LHCN-M2 (cell line): ENCODE results near the gene TPH2. TPM values are rescaled to one million over a fixed set of nuclear protein-coding genes. Genes with fewer than 3 reads are reported as not detected.

Source experiments
- DNase-seq: peaks from one replicate; pipeline ENCODE4 v3.0.0-alpha.2; 2012; ENCODE audit warnings: low read depth
- polyA plus RNA-seq: library from polyadenylated mRNA; unstranded; fragments of >200 nt; gene quantifications from one replicate; pipeline ENCODE4 v1.2.1, GENCODE V29; 2012; ENCODE audit warnings: missing spikeins
- total RNA-seq: library from RNA; depleted of rRNA; stranded (reverse); fragments of >200 nt; gene quantifications from 2 replicates; pipeline ENCODE4 v1.2.3, GENCODE V29; 2014; rRNA removed

The TPH2 gene
- total RNA-seq, result not detected in 2 replicates
- polyA plus RNA-seq, result not detected

DNA sequence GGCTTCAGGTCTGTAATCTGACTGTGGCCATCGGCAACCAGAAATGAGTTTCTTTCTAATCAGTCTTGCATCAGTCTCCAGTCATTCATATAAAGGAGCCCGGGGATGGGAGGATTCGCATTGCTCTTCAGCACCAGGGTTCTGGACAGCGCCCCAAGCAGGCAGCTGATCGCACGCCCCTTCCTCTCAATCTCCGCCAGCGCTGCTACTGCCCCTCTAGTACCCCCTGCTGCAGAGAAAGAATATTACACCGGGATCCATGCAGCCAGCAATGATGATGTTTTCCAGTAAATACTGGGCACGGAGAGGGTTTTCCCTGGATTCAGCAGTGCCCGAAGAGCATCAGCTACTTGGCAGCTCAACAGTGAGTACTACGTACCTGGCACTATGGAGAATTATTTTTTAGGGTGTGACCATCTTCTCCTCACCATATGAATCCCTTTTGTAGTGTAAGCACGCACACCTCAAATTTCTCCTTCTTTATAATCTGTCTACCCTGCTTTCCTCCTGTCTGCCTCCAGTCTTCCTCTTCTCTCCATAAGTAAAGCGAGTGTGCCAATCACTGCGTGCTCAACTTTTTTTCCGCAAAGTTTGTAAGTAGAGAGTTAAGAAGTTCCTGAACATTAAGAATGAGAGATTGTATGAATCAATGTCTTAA lies at the start of gene TPH2:
Gene TPH2 (plus strand): TSS at position 118 of the 658 bp plus-strand sequence. CDS start 142 bp downstream, at position 260.
- peak; percentile 59 for DNase-seq

DNA sequence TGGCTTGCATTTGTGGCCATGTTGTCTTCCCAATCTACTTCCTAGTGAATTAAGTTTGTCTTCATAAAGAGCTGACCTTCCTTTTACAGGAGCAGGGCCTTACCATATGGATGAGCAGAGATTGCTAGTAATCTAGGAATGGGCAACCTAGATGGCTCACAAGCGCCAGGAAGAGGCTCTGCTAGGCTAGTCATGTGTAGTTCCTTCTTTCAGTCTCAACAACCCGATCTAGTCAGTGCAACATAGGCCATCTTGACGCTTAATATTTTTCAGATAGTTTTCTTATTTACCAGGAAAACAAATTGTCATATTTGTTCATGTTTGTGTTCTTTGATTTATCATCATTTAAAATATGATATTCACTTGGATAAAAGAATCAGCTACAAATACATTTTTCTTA lies 48.2 kb upstream of the TPH2 start:
- no peak for DNase-seq

DNA sequence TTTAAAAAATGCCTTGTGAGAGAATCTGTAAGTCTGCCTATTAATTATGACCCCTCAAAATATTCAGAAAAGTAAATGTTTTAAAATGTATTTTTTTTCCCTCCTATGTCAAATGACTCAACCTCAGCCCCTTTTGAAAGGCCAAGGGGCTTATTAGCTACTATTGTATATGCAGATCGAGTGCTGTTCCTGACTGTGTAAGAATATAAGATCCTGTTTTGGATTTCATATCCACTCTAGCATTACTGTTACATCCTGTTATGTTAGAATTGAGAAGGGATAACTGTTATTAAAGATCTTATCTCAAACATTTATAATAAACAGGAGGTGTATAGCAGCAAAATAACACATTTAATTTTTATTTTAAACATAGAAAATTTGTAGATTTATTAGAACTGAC lies 46.6 kb upstream of the TPH2 start:
- no peak for DNase-seq

DNA sequence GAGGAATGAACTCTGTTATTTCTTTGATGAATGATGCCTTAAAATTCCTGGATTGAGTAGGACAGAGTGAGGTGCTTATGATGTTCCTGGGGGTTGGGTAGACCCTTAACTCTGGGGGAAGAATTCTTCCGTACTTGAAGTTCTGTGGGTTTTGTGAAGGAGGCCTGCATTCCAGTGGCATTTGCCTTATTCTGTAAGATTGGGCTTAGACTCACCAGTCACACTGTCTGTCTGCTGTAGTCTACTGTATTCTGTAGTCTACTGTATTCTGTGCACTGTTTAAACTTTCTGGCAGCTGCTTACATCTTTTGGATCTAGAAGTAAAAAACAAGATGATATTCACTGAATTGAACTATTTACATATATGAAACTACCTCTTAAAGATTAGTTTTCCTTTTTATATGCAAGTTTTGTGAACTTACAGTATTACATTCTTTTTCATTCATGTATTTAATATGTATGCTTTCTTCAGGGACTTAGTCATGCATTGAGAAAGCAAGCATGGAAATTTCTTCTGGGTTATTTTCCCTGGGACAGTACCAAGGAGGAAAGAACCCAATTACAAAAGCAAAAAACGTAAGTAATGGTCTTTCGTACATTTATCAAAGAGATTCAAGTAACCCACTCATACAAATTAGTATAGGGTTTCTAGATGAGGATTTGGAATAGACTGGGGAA lies 42.3 kb upstream of the TPH2 start:
- no peak for DNase-seq

DNA sequence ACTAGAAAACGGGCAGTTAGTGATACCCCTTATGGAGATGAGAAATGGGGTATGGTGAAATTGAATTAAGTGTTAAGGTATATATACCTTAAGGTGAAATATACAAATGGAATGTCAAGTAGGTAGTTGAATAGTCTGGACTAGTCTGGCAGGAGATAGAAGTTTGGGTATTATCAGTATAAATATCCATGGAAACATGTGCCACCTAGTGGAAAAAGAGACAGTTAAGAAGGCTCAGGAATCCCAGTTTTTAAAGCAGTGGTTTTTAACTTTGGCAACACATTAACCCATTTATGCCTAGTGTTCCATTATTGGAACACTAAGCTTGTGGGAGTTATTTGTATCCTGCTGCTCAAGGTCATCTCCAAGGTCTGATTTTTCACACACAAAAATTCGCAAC lies 38.6 kb upstream of the TPH2 start:
- peak; percentile 9 for DNase-seq

DNA sequence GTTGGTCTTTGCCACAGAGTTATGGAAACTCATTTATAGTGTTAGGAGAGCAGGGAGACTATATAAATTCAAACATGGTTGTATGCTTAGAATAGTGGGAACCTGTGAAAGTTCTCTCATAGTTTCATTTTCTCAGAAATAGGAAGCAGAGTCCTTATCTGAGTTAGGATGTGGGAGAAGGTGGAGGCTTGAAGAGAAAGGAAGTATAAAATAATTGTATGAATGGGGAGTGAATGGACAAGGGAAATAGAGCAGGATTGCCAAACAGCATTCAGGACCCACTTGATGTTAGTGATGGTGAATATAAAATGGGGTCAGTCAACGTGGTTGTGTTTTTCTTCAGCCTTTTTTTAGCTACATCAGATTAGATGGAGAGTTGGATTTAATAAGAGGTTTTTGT lies 34.0 kb upstream of the TPH2 start:
- DNase-seq, result no peak

DNA sequence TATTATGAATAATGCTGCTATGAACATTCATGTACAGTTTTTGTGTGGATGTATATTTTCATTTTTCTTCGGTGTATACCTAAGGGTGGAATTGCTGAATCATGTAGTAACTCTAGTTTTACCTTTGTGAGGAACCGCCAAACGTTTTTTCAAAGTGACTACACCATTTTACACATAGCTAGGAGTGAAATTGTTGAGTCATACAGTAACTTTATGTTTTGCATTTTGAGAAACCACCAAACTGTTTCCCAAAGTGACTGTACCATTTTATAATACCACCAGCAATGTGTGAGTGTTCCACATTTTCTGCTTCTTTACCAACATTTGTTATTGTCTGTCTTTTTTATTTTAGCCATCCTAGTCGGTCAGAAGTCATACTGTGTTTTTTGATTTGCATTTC lies 3.1 kb upstream of the TPH2 start:
- peak; percentile 8 for DNase-seq

DNA sequence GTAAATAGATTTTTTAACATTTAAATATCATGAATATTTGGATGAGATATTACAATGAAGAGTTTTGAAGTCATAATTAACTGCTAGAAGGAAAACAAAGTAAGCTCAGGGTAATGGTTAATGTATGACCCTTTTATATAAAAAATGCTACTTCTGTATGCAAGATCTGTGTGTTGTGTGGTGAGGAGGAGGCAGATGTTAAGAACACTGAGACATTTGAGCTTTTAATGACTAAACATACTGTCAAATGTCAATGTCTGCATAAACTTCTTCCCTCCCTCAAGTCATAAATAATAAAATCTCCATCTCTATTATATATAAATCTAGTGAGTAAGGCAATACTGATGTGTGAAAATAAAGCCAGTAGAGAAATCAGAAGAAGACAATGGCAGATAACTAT lies 1.4 kb downstream of the TPH2 start:
- DNase-seq, result no peak

DNA sequence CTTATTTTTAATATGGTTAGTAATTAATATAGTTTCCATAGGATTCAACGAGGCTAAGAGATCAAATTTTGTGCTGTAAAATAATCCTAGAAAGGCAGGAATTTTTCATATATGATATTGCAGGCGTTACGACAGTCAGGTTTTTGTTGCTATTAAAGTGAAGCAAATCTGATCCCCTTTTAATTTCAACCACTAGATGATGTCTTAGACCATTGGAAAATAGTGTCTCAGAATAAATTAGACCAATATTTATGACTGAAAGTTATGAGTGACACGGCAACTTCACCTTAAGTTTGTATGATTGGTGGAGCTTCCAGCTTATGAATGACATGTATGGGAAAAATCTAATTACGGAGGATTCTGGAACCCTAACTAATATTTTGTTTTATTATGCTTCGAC lies 2.5 kb downstream of the TPH2 start:
- no peak for DNase-seq

DNA sequence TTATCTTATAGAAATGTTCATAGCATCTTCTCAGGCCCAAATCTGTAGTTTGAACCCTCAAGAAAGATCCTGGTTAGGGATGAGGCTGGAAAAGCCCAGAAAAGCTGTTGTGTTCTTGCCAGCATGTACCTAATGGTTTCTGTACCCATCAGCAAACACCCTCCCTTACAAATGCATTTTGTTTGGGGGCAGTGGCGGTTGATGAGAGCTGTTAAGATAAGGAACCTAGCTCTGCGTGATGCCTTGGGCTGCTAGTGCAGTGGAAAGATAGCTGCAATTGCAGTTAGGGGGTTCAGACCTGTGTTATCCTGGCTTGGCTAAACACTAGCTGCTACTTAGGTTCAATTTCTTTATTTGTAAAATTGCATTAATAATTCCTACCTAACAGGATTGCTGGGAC lies 3.6 kb downstream of the TPH2 start:
- DNase-seq, result no peak

DNA sequence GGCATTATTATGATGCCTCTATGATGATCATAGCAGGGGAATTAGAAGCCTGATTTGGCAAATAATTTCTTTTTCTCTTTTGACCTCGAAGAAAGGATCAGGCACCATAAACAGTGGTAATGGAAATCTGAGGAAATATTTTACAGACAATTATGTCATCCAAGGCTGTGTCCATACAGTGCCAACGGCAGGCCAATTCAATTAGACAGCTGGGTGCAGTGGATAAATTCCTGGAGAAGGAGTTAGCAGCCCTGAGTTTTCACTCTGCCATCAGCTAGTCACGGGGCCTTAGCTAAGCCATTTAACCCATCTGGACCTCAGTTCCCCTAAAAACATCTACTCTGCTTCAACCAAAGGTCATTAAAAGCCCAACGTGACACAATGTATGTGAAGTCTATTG lies 4.1 kb downstream of the TPH2 start:
- no peak for DNase-seq

DNA sequence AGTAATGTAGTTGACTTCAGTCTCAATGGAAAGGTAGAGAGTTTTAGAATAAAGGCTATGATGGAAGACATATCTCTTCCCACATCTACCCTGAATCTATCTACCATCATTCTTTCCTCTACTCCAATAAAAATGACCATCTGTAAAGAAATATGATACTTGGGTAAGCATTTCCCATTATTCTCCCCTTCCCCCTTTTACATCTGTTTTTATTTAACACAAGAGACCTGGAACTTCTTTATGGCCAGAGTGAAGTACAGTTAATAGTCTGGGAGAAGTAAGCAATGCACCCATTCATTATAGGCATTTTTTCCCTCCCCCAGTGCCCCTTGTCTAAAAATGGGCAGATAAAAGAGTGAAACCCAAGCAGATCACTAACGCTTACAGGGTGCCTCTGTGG lies 6.5 kb downstream of the TPH2 start:
- DNase-seq, result no peak

DNA sequence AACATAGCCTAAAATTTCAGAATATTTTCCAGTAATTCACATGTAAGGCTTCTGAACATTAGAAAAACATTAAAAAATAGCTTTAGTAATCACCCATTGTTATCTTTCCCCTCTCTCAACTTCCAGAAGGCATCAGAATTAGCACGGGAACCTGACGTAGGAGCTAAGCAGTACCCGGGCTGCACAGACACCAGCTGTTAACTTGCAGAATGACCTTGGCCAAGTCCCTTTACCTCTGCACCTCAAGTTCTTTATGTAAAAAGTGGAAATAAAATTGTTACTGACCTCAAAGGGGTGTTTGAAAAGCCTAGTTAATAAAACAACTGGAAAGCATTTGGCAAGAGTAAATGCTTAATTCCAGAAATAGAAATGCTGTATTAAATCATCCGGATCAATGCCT lies 7.2 kb downstream of the TPH2 start:
- no peak for DNase-seq

DNA sequence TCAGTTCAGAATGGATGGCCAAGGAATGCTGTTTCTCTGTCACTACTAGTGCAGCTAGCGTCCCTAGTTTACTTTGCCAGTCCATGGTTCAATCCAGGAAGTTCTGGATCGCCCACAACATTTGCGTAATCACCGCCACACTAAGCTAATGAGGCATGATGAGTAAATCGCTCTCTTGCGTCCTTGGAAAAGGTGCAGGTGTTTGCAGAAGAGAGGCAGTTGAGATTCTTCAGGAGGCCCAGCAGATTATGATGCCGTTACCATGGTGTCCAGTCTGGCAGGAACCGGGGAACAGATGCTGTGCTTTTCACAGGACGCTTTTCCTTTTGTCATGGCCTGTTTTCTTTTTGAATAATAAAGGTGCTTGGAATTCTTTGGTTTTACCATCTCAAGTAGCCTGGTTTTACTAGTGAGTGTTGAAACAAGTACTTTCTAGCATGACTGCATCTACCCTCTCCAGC lies 9.0 kb downstream of the TPH2 start:
- DNase-seq, result peak; percentile 13

DNA sequence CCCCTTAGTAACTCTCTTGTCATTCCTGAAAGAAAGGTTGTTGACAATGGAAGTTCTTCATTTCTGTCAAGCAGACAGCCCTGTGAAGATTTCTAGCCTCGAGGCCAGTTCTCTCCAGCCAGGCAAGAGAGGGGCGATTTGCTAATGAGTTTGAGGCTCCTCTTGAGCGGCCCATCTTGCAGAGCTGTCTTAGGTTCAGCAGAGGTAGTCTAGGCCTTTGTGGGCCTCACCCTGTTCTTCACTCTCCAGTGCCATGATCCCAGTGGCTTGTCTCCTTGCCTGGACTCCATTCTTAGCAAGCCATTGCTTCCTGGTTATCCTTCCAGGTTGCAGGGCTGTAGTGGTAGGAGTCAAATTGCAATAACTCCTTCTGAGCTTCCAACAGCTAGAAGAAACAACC lies 9.7 kb downstream of the TPH2 start:
- DNase-seq, result no peak

DNA sequence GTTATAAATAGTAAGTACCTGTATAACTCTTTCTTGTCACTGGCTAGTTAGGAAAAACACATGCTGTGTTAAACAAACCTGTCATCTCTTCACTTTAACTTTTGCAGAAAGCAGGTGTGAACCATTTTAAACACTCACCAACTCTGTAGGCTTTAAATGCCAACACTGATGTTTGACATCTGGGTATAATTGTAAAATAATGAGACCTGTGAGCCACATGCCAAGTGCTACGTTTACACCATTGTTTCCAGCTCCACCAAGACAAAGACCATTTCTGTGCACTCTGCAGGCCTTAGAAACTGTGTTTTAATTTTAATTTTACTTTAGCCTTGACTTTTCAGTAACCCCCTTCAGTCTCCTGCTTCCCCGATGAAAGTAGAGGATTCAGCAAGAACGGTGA lies 11.0 kb downstream of the TPH2 start:
- DNase-seq, result no peak

DNA sequence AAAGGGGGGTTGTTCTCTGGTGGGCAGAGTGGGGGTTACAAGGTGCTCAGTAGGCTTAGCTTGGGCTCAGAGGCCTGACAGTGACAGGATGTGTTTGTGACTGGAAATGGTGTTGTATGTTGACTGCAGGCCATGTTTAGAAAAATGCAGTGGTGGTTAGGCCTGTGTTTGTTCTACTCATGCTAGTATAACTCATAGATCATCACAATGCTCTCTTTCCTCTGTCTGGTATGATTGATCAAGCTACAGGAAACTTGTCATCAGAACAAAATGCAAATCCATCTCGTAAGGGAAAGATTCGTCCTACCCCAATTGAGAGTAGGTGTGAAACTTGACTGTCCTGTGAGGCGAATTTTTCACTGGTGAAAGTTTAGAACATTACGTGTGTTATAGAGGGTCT lies 11.8 kb downstream of the TPH2 start:
- no peak for DNase-seq

DNA sequence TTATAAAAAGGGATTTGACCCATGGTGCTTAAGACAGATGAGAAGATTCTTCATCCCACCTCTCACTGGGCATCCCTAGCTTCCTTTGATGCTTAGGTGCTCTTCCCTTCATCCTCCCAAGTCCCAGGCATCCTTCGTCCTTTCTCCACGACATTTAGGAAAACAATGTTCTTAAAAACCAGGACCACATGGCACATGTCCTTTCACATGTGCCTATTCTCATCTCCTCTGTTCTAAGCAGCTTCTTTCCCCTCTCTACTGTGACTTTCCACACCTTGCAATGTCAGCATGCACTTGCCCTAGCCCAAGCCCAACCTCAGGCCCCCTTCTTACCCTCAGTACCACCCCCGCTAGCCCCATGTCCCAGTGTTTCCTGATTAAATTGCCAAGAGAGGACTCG lies 12.2 kb downstream of the TPH2 start:
- no peak for DNase-seq

DNA sequence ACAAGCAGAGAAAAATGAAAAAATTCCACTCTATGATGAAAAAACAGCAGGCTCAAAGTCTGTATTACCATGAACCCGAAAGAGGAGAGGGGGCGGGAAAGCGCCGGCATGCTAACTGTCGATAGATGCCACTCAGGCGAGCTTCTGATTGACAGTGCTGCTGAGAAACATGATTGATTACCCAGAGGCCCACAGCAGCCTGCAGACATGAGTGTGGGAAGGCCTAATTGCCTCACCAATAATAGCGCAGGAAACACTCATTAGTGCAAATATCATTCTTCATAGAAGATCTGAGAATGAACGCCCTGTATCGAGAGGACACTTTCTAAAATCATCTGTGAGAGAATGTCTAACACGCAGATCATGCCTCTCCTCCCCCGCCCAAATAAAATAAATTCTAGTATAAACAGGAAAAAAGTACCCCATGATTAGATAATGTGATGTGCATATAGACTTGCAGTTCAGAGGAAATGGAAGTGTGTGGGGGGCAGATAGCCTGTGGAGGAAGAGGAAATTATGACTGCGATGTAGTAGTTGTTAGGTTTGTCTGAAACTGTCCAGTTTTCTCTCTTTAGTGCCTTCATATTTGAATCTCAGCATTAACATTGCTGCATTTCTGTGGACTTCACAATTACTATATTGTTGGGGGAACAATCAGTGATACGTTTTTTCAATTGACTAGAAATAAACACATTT lies 15.6 kb downstream of the TPH2 start:
- no peak for DNase-seq

DNA sequence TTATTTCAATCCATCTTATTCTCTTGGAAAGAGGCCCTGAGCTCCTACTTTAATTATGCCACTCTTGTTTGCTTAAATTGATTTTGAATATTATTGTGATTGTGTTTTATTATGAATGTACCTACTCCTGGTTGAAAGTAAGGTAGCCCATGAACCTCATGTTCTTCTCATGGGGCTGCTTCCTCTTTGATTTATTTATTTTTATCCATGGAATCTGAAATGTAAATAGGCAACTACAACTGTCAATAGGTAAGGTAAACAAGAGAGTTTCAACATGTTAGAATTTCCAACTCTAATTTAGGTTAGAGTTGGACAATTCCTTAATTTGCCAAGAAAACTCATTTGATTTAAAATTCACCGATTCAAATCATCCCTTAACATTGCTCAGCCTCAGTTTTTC lies 16.2 kb downstream of the TPH2 start:
- DNase-seq, result no peak

DNA sequence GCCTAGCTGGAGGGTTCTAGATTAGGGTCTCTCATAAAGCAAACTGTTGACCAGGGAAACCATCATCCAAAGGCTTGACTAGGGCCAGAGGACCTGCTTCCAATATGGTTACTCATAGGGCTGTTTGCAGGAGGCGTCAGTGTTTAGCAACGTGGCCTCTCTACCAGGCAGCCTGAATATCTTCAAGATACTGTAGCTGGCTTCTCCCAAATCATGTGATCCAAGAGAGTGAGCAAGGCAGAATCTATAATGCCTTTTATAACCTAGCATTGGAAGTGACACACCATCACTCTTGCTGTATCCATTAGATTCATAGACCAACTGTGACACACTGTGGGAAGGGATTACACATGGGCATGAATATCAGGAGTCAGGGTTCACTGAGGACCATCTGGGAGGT lies 17.3 kb downstream of the TPH2 start:
- no peak for DNase-seq

DNA sequence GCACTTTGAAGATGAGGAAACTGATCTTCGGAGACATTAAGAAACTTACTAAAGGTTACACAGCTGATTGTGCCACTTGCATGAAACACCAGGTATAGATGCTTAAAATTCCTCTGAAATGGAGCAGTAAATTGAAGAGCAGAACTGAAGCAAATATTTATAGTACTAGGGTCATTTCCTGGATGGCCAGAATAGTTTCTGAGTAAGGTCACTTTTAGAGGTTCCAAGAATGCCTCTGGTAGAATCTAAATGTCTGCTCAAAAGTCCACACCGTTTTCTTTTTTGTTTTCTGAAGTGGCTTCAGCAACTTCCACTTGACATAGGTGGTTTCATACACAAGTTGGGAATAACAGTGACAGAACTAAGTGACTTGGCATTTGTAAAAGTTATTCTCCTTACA lies 19.4 kb downstream of the TPH2 start:
- DNase-seq, result no peak

DNA sequence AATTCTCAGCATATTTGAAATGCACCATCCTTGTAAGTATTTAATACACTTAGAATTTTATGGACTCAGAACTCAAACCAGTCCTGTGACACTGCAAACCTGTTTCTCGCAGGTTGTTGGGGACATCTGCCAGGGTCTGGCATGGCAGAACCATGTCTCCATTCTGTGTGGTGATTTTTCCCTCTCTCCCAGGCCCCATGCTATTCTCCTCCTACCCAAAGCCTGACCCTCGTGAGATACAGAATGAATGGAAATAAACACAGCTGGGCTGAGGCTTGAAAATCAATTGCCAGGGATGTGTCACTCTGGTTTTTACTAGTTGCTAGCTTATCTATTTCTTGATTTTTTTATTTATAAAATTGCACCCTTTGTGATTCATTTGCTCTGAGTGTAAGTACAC lies 19.8 kb downstream of the TPH2 start:
- DNase-seq, result no peak
